Suprapubic skin (tissue), 3 donors: ENCODE data around the gene BASP1.

Experiments
- CTCF ChIP-seq, 2 donors: fragments of 200-600 bp in 1 of 2; fragments of 450-650 bp in 1 of 2; sonication (generic) in 1 of 2; IDR thresholded peaks; one replicate each; pipeline ENCODE4 v1.5.1; 2016 to 2019; ENCODE audit warnings: antibody characterized with exemption in 2 of 2, mild to moderate bottlenecking in 1 of 2, moderate library complexity in 1 of 2
- EP300 ChIP-seq: sonication (generic); formaldehyde crosslinking; IDR thresholded peaks from one replicate; pipeline ENCODE4 v1.6.1; 2017; ENCODE audit warnings: antibody characterized with exemption
- POLR2A ChIP-seq, 2 donors: fragments of 450-650 bp; IDR thresholded peaks; one replicate each; pipeline ENCODE4 v1.6.1; 2017; ENCODE audit warnings: antibody characterized with exemption in 2 of 2, mild to moderate bottlenecking in 2 of 2, moderate library complexity in 2 of 2

GRCh38 chr5:17212996-17213395, 4.4 kb upstream of the BASP1 start:
- TF ChIP-seq EP300 (no peak), POLR2A (IDR thresholded peaks at IDR 0.05) (no peak), CTCF (IDR thresholded peaks at IDR 0.05) (no peak)
